GM23338 (cell line): ENCODE measurements around the gene STON2. TPM values are rescaled to one million over a fixed set of nuclear protein-coding genes. Genes with fewer than 3 reads are reported as not detected.

Source experiments
- ATAC-seq: fragments of 200-7000 bp; cut with Tn5 transposase; 3 replicates; pipeline ENCODE4 v1.9.1; 2020
- DNase-seq: peaks from one replicate; pipeline ENCODE4 v3.0.0-alpha.2; 2015; ENCODE audit warnings: low spot score
- H2AFZ ChIP-seq: fragments of 200-600 bp; sonication (generic); 2 replicates; pipeline ENCODE4 v1.8.0; 2016; ENCODE audit warnings: antibody characterized with exemption, mild to moderate bottlenecking, moderate library complexity
- H3F3A ChIP-seq: fragments of 200-600 bp; sonication (generic); replicated peaks from 2 replicates; pipeline ENCODE4 v1.8.0; 2017; ENCODE audit warnings: antibody characterized with exemption, mixed run types, low read depth
- H3K27ac ChIP-seq: fragments of 200-600 bp; sonication (generic); 2 replicates; pipeline ENCODE4 v1.6.1; 2016; ENCODE audit warnings: low read depth
- H3K27me3 ChIP-seq: fragments of 200-600 bp; sonication (generic); 2 replicates; pipeline ENCODE4 v1.8.0; 2016; ENCODE audit warnings: mild to moderate bottlenecking, mixed run types, moderate library complexity; ENCODE audit not compliant: insufficient read depth
- H3K36me3 ChIP-seq: fragments of 200-600 bp; sonication (generic); 2 replicates; pipeline ENCODE4 v1.8.0; 2016; ENCODE audit warnings: mild to moderate bottlenecking; ENCODE audit not compliant: insufficient read depth
- H3K4me1 ChIP-seq: fragments of 200-600 bp; sonication (generic); 2 replicates; pipeline ENCODE4 v1.8.0; 2016; ENCODE audit warnings: mild to moderate bottlenecking, moderate library complexity; ENCODE audit not compliant: insufficient read depth
- H3K4me2 ChIP-seq: fragments of 200-600 bp; sonication (generic); 2 replicates; pipeline ENCODE4 v1.7.1; 2017; ENCODE audit warnings: mixed run types
- H3K4me3 ChIP-seq: fragments of 200-600 bp; sonication (generic); 2 replicates; pipeline ENCODE4 v1.6.1; 2016; ENCODE audit warnings: mixed run types
- H3K79me2 ChIP-seq: fragments of 200-600 bp; sonication (generic); replicated peaks from 2 replicates; pipeline ENCODE4 v1.8.0; 2017; ENCODE audit warnings: mild to moderate bottlenecking; ENCODE audit not compliant: insufficient read depth
- H3K9me2 ChIP-seq: fragments of 200-600 bp; sonication (generic); 2 replicates; pipeline ENCODE4 v1.8.0; 2017; ENCODE audit not compliant: insufficient read depth
- H4K20me1 ChIP-seq: fragments of 200-600 bp; sonication (generic); replicated peaks from 2 replicates; pipeline ENCODE4 v1.8.0; 2017; ENCODE audit warnings: mild to moderate bottlenecking; ENCODE audit not compliant: insufficient read depth
- H3K27ac Mint-ChIP-seq: 2 replicates; pipeline ENCODE4 v1.8.0; 2020; ENCODE audit warnings: inconsistent platforms, mild to moderate bottlenecking, moderate library complexity, mixed read lengths
- H3K27me3 Mint-ChIP-seq: 3 replicates; pipeline ENCODE4 v1.8.0; 2022; ENCODE audit warnings: low read depth, mild to moderate bottlenecking, moderate library complexity, mixed read lengths, inconsistent platforms; ENCODE audit not compliant: insufficient read depth, poor library complexity
- H3K36me3 Mint-ChIP-seq: 3 replicates; pipeline ENCODE4 v1.8.0; 2021; ENCODE audit warnings: low read depth, mild to moderate bottlenecking, inconsistent platforms, moderate library complexity, mixed read lengths
- H3K4me1 Mint-ChIP-seq: 3 replicates; pipeline ENCODE4 v1.8.0; 2020; ENCODE audit warnings: mild to moderate bottlenecking, inconsistent platforms, mixed read lengths
- H3K4me3 Mint-ChIP-seq: 3 replicates; pipeline ENCODE4 v1.8.0; 2021; ENCODE audit warnings: moderate library complexity, mild to moderate bottlenecking, inconsistent platforms, mixed read lengths
- H3K9me3 Mint-ChIP-seq: 3 replicates; pipeline ENCODE4 v1.8.0; 2020; ENCODE audit warnings: moderate library complexity, mild to moderate bottlenecking, inconsistent platforms, mixed read lengths
- CREB1 ChIP-seq: fragments of 250-450 bp; sonication (Bioruptor Pico); IDR thresholded peaks from 2 replicates; pipeline ENCODE4 v1.5.0; 2020; ENCODE audit warnings: low read depth, mild to moderate bottlenecking, moderate library complexity
- CTCF ChIP-seq, 2 experiments: fragments of 200-600 bp in 1 of 2; sonication (generic) in 1 of 2; conservative IDR thresholded peaks; 2 replicates each; pipeline versions ENCODE4 v1.5.1 to v1.6.1; 2016 to 2017; ENCODE audit warnings: antibody characterized with exemption in 2 of 2, low read depth in 2 of 2, mild to moderate bottlenecking in 2 of 2, moderate library complexity in 1 of 2
- EZH2 ChIP-seq: fragments of 200-600 bp; sonication (generic); IDR thresholded peaks from one replicate; pipeline ENCODE4 v1.8.0; 2017; ENCODE audit warnings: antibody characterized with exemption, mild to moderate bottlenecking, low read depth; ENCODE audit not compliant: unreplicated experiment
- EZH2phosphoT487 ChIP-seq: fragments of 200-600 bp; sonication (generic); IDR thresholded peaks from one replicate; pipeline ENCODE4 v1.8.1; 2018; ENCODE audit warnings: antibody characterized with exemption; ENCODE audit not compliant: unreplicated experiment
- JUNB ChIP-seq: IDR thresholded peaks from one replicate; pipeline ENCODE4 v1.6.1; 2016; ENCODE audit warnings: antibody characterized with exemption; ENCODE audit not compliant: unreplicated experiment
- NANOG ChIP-seq: IDR thresholded peaks from 2 replicates; pipeline ENCODE4 v1.6.1; 2016; ENCODE audit warnings: antibody characterized with exemption, borderline replicate concordance
- POLR2AphosphoS5 ChIP-seq: IDR thresholded peaks from 2 replicates; pipeline ENCODE4 v1.6.1; 2016; ENCODE audit warnings: antibody characterized with exemption, low read depth
- STAT1 ChIP-seq: IDR thresholded peaks from one replicate; pipeline ENCODE4 v1.6.1; 2016; ENCODE audit warnings: antibody characterized with exemption; ENCODE audit not compliant: unreplicated experiment
- ZNF114 ChIP-seq: fragments of 250-450 bp; sonication (Bioruptor Pico); IDR thresholded peaks from 2 replicates; pipeline ENCODE4 v1.5.0; 2020; ENCODE audit warnings: mild to moderate bottlenecking, moderate library complexity
- ZNF331 ChIP-seq: fragments of 250-450 bp; sonication (Bioruptor Pico); IDR thresholded peaks from 2 replicates; pipeline ENCODE4 v1.5.0; 2020; ENCODE audit warnings: low read depth, mild to moderate bottlenecking, moderate library complexity
- ZNF462 ChIP-seq: fragments of 250-450 bp; sonication (Bioruptor Pico); IDR thresholded peaks from 2 replicates; pipeline ENCODE4 v1.5.0; 2020; ENCODE audit warnings: mild to moderate bottlenecking, moderate library complexity
- polyA plus RNA-seq: library from polyadenylated mRNA; unstranded; fragments of >200 nt; fragmentation: Nextera tagmentation; extraction: Ambion mirVana; gene quantifications from 2 replicates; pipeline ENCODE4 v1.2.1, GENCODE V29; 2016
- total RNA-seq: library from RNA; depleted of rRNA; stranded (reverse); fragments of >200 nt; shearing (Covaris generic); gene quantifications from 2 replicates; pipeline ENCODE4 v1.2.3, GENCODE V29; 2014
- TF ChIP-seq, protein P1 (sequence below): IDR thresholded peaks from one replicate; pipeline ENCODE4 v1.6.1; 2018; ENCODE audit warnings: antibody characterized with exemption; ENCODE audit not compliant: unreplicated experiment
- TF ChIP-seq, protein P2 (sequence below): IDR thresholded peaks from 2 replicates; pipeline ENCODE4 v1.6.1; 2016; ENCODE audit warnings: antibody characterized with exemption

STON2 gene
- total and polyA plus RNA-seq, 2 experiments from 2014 or later: 8.2 to 71.0 TPM

DNA sequence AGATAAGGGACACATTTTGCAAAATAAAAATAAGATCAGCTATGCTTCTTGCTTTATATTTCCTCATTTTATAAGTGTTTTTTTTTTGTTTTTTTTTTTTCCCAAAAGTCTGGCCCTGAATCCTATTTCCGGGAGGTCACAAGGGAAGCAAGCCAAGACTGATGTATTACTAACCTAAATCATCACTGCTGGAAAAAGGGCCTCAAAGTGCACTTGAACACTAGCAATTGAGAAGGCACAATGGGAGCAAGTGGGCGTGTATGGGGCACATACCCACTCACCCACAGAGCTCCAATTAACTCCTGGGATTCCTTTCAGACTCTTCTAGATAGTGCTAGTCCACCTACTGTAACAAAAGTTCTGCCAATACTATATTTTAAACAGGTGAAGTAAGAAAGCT, 58.8 kb downstream of the STON2 start (continued):
- TF ChIP-seq EZH2 (no peak), JUNB (no peak), NANOG (no peak), ZNF331 (CRISPR knock-in tag) (no peak), ZNF114 (no peak)
- TF ChIP-seq, protein P1, sequence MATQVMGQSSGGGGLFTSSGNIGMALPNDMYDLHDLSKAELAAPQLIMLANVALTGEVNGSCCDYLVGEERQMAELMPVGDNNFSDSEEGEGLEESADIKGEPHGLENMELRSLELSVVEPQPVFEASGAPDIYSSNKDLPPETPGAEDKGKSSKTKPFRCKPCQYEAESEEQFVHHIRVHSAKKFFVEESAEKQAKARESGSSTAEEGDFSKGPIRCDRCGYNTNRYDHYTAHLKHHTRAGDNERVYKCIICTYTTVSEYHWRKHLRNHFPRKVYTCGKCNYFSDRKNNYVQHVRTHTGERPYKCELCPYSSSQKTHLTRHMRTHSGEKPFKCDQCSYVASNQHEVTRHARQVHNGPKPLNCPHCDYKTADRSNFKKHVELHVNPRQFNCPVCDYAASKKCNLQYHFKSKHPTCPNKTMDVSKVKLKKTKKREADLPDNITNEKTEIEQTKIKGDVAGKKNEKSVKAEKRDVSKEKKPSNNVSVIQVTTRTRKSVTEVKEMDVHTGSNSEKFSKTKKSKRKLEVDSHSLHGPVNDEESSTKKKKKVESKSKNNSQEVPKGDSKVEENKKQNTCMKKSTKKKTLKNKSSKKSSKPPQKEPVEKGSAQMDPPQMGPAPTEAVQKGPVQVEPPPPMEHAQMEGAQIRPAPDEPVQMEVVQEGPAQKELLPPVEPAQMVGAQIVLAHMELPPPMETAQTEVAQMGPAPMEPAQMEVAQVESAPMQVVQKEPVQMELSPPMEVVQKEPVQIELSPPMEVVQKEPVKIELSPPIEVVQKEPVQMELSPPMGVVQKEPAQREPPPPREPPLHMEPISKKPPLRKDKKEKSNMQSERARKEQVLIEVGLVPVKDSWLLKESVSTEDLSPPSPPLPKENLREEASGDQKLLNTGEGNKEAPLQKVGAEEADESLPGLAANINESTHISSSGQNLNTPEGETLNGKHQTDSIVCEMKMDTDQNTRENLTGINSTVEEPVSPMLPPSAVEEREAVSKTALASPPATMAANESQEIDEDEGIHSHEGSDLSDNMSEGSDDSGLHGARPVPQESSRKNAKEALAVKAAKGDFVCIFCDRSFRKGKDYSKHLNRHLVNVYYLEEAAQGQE: no peak

DNA sequence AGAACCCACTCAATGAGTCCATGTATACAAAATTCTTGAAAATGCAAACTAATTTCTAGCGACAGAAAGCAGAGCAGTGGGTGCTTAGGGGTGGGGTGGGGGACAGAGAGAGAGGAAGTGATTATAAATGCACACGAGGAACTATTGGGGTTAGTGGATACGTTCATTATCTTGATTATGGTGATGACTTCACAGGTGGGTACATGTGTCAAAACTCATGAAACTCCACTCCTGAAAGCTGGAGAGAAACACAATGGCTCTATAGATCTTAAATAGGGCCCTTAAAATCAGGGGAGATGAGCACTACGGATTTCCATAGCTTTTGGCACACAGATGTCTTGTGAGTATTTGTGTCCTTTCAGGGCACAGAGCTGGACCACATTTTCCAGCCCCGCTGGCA, 59.9 kb downstream of the STON2 start:
- Mint-ChIP-seq H3K36me3 (no peaks in the 10 kb centered on the region; the same call in 2 of the 3 replicates), H3K27me3 (peaks cover 5% of the 10 kb centered on the region), H3K27ac (no peak overlapping the region), H3K4me1 (no peaks in the 10 kb centered on the region), H3K9me3 (no peaks in the 10 kb centered on the region), H3K4me3 (no peak overlapping the region)
- no peak overlapping the region for H3K4me3 ChIP-seq
- no peak overlapping the region for H3K4me2 ChIP-seq
- no peaks in the 10 kb centered on the region for H3K27me3 ChIP-seq
- no peaks in the 10 kb centered on the region for H3K36me3 ChIP-seq
- H3F3A ChIP-seq: no peaks in the 10 kb centered on the region
- peaks cover 13% of the 10 kb centered on the region for H3K79me2 ChIP-seq
- ATAC-seq: no peak
- H3K27ac ChIP-seq: no peak overlapping the region
- DNase-seq: no peak
- peaks cover 2% of the 10 kb centered on the region; the same call in 1 of the 2 replicates for H3K9me2 ChIP-seq
- no peak overlapping the region for H2AFZ ChIP-seq
- no peaks in the 10 kb centered on the region for H3K4me1 ChIP-seq
- H4K20me1 ChIP-seq: 0 out of 2 replicates have a peak, but pooled peaks cover 3% of the 10 kb centered on the region
- TF ChIP-seq, protein P2, sequence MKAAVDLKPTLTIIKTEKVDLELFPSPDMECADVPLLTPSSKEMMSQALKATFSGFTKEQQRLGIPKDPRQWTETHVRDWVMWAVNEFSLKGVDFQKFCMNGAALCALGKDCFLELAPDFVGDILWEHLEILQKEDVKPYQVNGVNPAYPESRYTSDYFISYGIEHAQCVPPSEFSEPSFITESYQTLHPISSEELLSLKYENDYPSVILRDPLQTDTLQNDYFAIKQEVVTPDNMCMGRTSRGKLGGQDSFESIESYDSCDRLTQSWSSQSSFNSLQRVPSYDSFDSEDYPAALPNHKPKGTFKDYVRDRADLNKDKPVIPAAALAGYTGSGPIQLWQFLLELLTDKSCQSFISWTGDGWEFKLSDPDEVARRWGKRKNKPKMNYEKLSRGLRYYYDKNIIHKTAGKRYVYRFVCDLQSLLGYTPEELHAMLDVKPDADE: no peak
- no peak for TF ChIP-seq ZNF331 (CRISPR knock-in tag)
- no peak for TF ChIP-seq POLR2AphosphoS5
- no peak for TF ChIP-seq CREB1 (CRISPR knock-in tag)
- TF ChIP-seq ZNF462 (CRISPR knock-in tag): no peak
- no peak for TF ChIP-seq JUNB
- TF ChIP-seq NANOG: no peak
- no peak for TF ChIP-seq CTCF (conservative IDR thresholded peaks at IDR 0.05; ENCODE audit: low read depth in 2 of 2)
- TF ChIP-seq ZNF114: no peak
- TF ChIP-seq STAT1: no peak
- no peak for TF ChIP-seq EZH2phosphoT487
- no peak for TF ChIP-seq EZH2
